ENCODE data around the gene SLC25A6. TPM values are rescaled to one million over a fixed set of nuclear protein-coding genes. Genes with fewer than 3 reads are reported as not detected.

SLC25A6 gene
- total RNA-seq, result 100 to 1,000 TPM; 460 to 476 TPM

DNA sequence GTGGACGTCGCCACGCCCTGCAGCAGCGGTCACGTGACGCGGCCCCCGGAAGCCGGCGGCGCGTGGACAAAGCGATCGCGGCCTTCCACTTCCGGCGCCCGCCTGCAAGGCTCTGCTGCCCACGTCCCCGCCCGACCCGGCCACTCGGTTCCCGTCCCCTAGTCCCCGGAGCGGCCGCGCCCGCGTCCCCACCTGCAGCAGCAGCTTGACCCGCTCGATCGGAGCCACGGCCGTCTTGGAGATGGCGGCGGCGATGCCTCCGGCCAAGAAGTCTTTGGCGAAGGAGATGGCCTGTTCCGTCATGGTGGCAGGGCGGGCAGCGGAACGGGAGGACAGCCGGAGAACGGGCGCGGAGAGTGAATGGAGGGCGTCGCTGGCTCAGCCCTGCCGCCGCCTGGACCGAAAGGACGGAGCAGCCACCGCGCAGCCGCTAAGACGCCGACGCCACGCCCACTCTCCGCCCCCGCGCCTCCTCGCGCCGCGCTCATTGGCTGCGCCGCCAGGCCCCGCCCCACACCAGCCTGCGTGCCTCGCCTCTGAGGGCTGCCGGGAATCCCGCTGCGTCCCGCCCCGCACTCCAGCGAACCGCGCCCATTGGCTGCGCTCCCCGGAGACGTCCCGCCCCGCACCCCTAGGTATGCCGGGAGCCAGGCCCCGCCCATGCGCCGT is at the start of gene SLC25A6:
TSS of gene SLC25A6 (minus strand) at position 407 of the 669 bp plus-strand sequence. CDS start at position 303, 104 bp downstream.
- peak within 1 kb of the TSS; percentile 91 for H3K4me3 Mint-ChIP-seq
- H3K27ac Mint-ChIP-seq, result peak within 1 kb of the TSS; percentile 97
- peaks cover 66% of the 10 kb centered on the region for H3K36me3 Mint-ChIP-seq (ENCODE audit: low read depth)
- POLR2A ChIA-PET, result no interaction called here
- CTCF ChIA-PET, result no interaction called here
- intact Hi-C loops (cut with micrococcal nuclease), result no loop called here
- DNase-seq (peak; percentile 99), ATAC-seq (peak; percentile 98)
- H3K4me1 Mint-ChIP-seq (ENCODE audit: low read depth), result peaks cover 52% of the 10 kb centered on the region
- TF ChIP-seq, protein P1, sequence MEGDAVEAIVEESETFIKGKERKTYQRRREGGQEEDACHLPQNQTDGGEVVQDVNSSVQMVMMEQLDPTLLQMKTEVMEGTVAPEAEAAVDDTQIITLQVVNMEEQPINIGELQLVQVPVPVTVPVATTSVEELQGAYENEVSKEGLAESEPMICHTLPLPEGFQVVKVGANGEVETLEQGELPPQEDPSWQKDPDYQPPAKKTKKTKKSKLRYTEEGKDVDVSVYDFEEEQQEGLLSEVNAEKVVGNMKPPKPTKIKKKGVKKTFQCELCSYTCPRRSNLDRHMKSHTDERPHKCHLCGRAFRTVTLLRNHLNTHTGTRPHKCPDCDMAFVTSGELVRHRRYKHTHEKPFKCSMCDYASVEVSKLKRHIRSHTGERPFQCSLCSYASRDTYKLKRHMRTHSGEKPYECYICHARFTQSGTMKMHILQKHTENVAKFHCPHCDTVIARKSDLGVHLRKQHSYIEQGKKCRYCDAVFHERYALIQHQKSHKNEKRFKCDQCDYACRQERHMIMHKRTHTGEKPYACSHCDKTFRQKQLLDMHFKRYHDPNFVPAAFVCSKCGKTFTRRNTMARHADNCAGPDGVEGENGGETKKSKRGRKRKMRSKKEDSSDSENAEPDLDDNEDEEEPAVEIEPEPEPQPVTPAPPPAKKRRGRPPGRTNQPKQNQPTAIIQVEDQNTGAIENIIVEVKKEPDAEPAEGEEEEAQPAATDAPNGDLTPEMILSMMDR (IDR thresholded peaks at IDR 0.05), result peak; percentile 42
- no peaks in the 10 kb centered on the region for H3K9me3 Mint-ChIP-seq
- H3K27me3 Mint-ChIP-seq, result no peaks in the 10 kb centered on the region

DNA sequence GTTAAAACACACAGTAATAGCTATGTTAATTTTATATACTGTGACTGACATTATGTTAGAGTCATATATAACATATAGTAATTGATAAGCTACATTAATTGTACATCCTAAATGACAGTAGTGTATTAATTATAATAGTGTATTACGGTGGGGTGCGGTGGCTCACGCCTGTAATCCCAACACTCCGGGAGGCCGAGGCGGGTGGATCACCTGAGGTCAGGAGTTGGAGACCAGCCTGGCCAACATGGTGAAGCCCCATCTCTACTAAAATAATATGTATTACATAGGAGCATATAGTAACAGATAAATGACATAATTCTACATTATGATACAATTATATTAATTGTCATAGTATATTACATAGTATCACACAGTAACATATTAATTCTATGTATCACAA is 48.6 kb upstream of the SLC25A6 start:
- ATAC-seq, result no peak
- intact Hi-C loops (cut with micrococcal nuclease), result no loop called here

DNA sequence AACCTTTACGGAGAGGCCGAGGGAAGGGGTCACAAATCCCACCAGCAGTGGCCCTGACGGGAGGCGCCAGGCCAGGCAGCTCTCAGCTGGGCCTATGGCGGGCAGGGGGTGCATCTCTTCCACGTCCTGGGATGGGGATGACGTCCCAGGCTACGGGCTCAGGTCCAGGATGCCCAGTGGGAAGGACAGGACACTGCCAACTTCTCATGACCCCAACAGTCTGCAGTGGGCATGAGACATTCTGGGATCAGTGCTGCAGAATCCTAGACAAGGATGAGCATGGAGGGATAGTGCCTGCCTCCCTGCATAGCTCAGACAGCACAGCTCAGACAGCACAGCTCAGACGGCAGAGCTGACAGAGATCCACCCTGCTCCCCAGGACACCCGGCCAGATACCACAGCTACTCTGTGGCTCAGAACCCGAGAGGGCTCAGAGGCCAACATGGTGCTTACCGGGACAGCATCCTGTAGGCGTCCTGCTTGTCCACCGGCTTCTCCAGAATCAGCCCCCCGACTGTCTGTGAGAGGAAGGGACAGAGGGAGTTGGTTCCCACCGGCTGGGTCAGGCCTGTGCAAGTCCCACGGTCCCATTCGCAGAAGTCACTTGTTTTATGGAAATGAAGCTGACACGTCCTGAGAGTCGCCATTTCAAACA is 43.5 kb upstream of the SLC25A6 start:
- ChIA-PET POLR2A (no interaction called here), CTCF (no interaction called here)
- DNase-seq (no peak), ATAC-seq (no peak)
- H3K4me3 Mint-ChIP-seq, result no peak overlapping the region
- H3K27me3 Mint-ChIP-seq, result no peaks in the 10 kb centered on the region
- no peak overlapping the region for H3K27ac Mint-ChIP-seq
- H3K4me1 Mint-ChIP-seq (ENCODE audit: low read depth), result no peaks in the 10 kb centered on the region
- H3K36me3 Mint-ChIP-seq (ENCODE audit: low read depth), result peaks cover 47% of the 10 kb centered on the region
- TF ChIP-seq, protein P1 (IDR thresholded peaks at IDR 0.05), result no peak
- no peaks in the 10 kb centered on the region for H3K9me3 Mint-ChIP-seq
- intact Hi-C loops (cut with micrococcal nuclease), result no loop called here

More for the DNA sequence above, 48.6 kb upstream of the SLC25A6 start:
- Mint-ChIP-seq H3K4me1 (ENCODE audit: low read depth) (no peaks in the 10 kb centered on the region), H3K4me3 (no peak overlapping the region), H3K27me3 (no peaks in the 10 kb centered on the region), H3K36me3 (ENCODE audit: low read depth) (peaks cover 67% of the 10 kb centered on the region), H3K9me3 (peaks cover 13% of the 10 kb centered on the region), H3K27ac (no peak overlapping the region)
- ChIA-PET CTCF (no interaction called here), POLR2A (no interaction called here)
- TF ChIP-seq, protein P1 (IDR thresholded peaks at IDR 0.05), result no peak
- DNase-seq, result no peak

- TF ChIP-seq, protein P1 (IDR thresholded peaks at IDR 0.05), result no peak
- Mint-ChIP-seq H3K27me3 (no peaks in the 10 kb centered on the region), H3K27ac (no peak overlapping the region), H3K9me3 (no peaks in the 10 kb centered on the region), H3K4me3 (no peak overlapping the region), H3K36me3 (ENCODE audit: low read depth) (peaks cover 47% of the 10 kb centered on the region), H3K4me1 (ENCODE audit: low read depth) (no peaks in the 10 kb centered on the region)
- intact Hi-C loops (cut with micrococcal nuclease), result no loop called here
- ChIA-PET CTCF (no interaction called here), POLR2A (no interaction called here)
- DNase-seq (peak; percentile 1), ATAC-seq (no peak)
Measured at GRCh38 chrX:1434871-1435240, 42.9 kb upstream of the SLC25A6 start.

GRCh38 chrX:1433646-1434357 is 41.9 kb upstream of the SLC25A6 start:
- Mint-ChIP-seq H3K36me3 (ENCODE audit: low read depth) (peaks cover 38% of the 10 kb centered on the region), H3K27ac (no peak overlapping the region), H3K4me3 (no peak overlapping the region), H3K4me1 (ENCODE audit: low read depth) (no peaks in the 10 kb centered on the region), H3K27me3 (no peaks in the 10 kb centered on the region), H3K9me3 (no peaks in the 10 kb centered on the region)
- no peak for ATAC-seq
- ChIA-PET POLR2A (no interaction called here), CTCF (no interaction called here)
- DNase-seq, result no peak
- TF ChIP-seq, protein P1 (IDR thresholded peaks at IDR 0.05), result no peak
- intact Hi-C loops (cut with micrococcal nuclease), result no loop called here

Data from activated CD8-positive, alpha-beta T cell treated with anti-CD3 and anti-CD28 coated beads for 36 hours (primary cell).